WTC11 (cell line): ENCODE data around the gene INF2.

Source experiments
- FOXP1 ChIP-seq: sonication (generic); formaldehyde crosslinking; IDR thresholded peaks from 2 replicates; pipeline ENCODE4 v1.8.0; 2022; ENCODE audit warnings: missing genetic modification reagents, mild to moderate bottlenecking, moderate library complexity, borderline replicate concordance
- NR1H2 ChIP-seq: sonication (generic); formaldehyde crosslinking; IDR thresholded peaks from 2 replicates; pipeline ENCODE4 v1.9.0; 2021; ENCODE audit warnings: mild to moderate bottlenecking, moderate library complexity, missing genetic modification reagents
- NR2C2 ChIP-seq: sonication (generic); formaldehyde crosslinking; IDR thresholded peaks from 2 replicates; pipeline ENCODE4 v1.8.0; 2022; ENCODE audit warnings: mild to moderate bottlenecking, missing genetic modification reagents
- TEAD1 ChIP-seq: sonication (generic); formaldehyde crosslinking; IDR thresholded peaks from 2 replicates; pipeline ENCODE4 v1.8.0; 2022; ENCODE audit warnings: mild to moderate bottlenecking, missing genetic modification reagents
- TP53 ChIP-seq: sonication (generic); formaldehyde crosslinking; IDR thresholded peaks from 2 replicates; pipeline ENCODE4 v1.8.1; 2023; ENCODE audit warnings: mild to moderate bottlenecking, missing genetic modification reagents
- ZNF232 ChIP-seq: sonication (generic); formaldehyde crosslinking; IDR thresholded peaks from 2 replicates; pipeline ENCODE4 v1.8.0; 2022; ENCODE audit warnings: mild to moderate bottlenecking, missing genetic modification reagents
- TF ChIP-seq, protein P1 (sequence below): fragments of 200-600 bp; IDR thresholded peaks from 2 replicates; pipeline ENCODE4 v1.8.0; 2022; ENCODE audit warnings: antibody characterized with exemption
- TF ChIP-seq, protein P2 (sequence below): fragments of 250-450 bp; sonication (Bioruptor Pico); IDR thresholded peaks from 2 replicates; pipeline ENCODE4 v1.9.0; 2021; ENCODE audit warnings: mild to moderate bottlenecking
- TF ChIP-seq, protein P3 (sequence below): sonication (generic); formaldehyde crosslinking; IDR thresholded peaks from 2 replicates; pipeline ENCODE4 v1.8.1; 2023; ENCODE audit warnings: mild to moderate bottlenecking, missing genetic modification reagents, moderate library complexity

DNA sequence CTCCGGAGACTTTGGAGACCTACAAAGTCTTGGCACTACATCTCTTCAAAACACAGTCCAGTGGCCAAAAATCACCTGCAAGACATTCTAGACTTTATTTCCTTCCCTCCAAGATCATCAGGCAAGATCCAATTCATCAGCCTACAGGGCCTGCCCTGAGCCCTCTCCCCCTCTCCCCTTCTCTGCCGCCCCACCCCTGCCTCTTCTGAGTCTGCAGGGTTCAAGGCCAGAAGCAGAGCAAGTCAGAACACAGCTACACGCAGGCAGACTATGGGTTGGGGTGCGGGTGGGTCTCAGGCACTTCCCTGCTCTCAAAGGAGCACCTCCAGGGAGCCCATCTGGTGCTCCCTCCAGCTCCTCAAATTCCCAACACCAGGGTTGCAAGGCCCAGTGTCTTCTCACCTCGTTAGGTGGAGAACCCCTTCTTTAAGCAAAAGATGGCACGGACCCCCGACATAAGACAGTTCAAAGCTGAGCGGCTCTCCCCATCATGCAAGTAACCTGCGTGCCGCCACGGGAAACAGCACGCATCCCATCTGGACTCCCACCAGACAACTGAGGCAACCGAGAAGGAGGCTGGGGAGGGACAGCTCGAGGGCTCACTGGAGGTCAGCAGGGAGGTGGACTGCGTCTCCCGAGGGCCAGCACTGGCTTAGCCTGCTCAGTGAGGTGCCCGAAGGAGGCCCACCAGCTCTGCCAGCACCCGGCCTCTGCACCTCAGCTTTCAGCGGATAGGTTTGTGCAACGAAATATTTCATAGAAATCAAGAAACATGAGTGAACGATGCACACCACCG lies 5.6 kb upstream of the INF2 start:
- TF ChIP-seq TEAD1 (CRISPR knock-in tag) = no peak
- TF ChIP-seq, protein P1, sequence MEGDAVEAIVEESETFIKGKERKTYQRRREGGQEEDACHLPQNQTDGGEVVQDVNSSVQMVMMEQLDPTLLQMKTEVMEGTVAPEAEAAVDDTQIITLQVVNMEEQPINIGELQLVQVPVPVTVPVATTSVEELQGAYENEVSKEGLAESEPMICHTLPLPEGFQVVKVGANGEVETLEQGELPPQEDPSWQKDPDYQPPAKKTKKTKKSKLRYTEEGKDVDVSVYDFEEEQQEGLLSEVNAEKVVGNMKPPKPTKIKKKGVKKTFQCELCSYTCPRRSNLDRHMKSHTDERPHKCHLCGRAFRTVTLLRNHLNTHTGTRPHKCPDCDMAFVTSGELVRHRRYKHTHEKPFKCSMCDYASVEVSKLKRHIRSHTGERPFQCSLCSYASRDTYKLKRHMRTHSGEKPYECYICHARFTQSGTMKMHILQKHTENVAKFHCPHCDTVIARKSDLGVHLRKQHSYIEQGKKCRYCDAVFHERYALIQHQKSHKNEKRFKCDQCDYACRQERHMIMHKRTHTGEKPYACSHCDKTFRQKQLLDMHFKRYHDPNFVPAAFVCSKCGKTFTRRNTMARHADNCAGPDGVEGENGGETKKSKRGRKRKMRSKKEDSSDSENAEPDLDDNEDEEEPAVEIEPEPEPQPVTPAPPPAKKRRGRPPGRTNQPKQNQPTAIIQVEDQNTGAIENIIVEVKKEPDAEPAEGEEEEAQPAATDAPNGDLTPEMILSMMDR = no peak
- TF ChIP-seq NR2C2 (CRISPR knock-in tag) = no peak
- no peak for TF ChIP-seq TP53
- TF ChIP-seq, protein P2, sequence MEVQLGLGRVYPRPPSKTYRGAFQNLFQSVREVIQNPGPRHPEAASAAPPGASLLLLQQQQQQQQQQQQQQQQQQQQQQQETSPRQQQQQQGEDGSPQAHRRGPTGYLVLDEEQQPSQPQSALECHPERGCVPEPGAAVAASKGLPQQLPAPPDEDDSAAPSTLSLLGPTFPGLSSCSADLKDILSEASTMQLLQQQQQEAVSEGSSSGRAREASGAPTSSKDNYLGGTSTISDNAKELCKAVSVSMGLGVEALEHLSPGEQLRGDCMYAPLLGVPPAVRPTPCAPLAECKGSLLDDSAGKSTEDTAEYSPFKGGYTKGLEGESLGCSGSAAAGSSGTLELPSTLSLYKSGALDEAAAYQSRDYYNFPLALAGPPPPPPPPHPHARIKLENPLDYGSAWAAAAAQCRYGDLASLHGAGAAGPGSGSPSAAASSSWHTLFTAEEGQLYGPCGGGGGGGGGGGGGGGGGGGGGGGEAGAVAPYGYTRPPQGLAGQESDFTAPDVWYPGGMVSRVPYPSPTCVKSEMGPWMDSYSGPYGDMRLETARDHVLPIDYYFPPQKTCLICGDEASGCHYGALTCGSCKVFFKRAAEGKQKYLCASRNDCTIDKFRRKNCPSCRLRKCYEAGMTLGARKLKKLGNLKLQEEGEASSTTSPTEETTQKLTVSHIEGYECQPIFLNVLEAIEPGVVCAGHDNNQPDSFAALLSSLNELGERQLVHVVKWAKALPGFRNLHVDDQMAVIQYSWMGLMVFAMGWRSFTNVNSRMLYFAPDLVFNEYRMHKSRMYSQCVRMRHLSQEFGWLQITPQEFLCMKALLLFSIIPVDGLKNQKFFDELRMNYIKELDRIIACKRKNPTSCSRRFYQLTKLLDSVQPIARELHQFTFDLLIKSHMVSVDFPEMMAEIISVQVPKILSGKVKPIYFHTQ = no peak
- TF ChIP-seq, protein P3, sequence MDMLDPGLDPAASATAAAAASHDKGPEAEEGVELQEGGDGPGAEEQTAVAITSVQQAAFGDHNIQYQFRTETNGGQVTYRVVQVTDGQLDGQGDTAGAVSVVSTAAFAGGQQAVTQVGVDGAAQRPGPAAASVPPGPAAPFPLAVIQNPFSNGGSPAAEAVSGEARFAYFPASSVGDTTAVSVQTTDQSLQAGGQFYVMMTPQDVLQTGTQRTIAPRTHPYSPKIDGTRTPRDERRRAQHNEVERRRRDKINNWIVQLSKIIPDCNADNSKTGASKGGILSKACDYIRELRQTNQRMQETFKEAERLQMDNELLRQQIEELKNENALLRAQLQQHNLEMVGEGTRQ (CRISPR knock-in tag) = no peak
- TF ChIP-seq FOXP1 = no peak
- no peak for TF ChIP-seq ZNF232
- TF ChIP-seq NR1H2 (CRISPR knock-in tag) = no peak
